ENCODE results near the gene PACRGL. TPM values are rescaled to one million over a fixed set of nuclear protein-coding genes. Genes with fewer than 3 reads are reported as not detected.
"Not testable (repeated sequence)": the region's sequence is repeated elsewhere in the genome, so short reads cannot be mapped to it uniquely, and the experiment has no call there.

Gene PACRGL
- polyA plus RNA-seq, 6 donors from 2014 or later = 3.9 to 14.6 (median 4.6) TPM

DNA sequence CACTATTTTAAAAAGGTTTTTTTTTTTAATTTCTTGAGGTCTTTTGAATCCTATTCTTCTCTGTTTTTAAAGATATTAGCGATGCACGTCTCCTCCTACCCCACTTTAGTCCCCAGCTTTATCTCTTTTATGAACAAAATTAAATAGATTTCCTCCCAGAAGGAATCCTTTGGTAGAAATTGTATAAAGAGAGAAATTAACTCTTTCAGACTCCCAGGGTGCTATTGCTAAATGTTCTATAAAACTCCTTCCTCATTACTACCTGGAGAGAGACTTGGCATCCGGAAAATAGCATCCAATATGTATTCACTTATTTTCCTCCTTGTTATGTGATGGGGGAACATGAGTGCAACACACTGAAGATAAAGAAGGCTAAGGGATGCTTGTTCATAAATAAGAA, 16.5 kb upstream of the PACRGL start:
- DNase-seq (no peak), ATAC-seq (ENCODE audit: low read depth in 2 of 2) (no peak)
- Mint-ChIP-seq H3K36me3 (no peaks in the 10 kb centered on the region), H3K9me3 (no peaks in the 10 kb centered on the region), H3K27me3 (peaks cover 14 to 30% (median 25%) of the 10 kb centered on the region in 3 donors), H3K4me1 (no peaks in the 10 kb centered on the region), H3K27ac (peak overlapping the region in 1 of 6 donors; percentile 3), H3K4me3 (no peak overlapping the region)

DNA sequence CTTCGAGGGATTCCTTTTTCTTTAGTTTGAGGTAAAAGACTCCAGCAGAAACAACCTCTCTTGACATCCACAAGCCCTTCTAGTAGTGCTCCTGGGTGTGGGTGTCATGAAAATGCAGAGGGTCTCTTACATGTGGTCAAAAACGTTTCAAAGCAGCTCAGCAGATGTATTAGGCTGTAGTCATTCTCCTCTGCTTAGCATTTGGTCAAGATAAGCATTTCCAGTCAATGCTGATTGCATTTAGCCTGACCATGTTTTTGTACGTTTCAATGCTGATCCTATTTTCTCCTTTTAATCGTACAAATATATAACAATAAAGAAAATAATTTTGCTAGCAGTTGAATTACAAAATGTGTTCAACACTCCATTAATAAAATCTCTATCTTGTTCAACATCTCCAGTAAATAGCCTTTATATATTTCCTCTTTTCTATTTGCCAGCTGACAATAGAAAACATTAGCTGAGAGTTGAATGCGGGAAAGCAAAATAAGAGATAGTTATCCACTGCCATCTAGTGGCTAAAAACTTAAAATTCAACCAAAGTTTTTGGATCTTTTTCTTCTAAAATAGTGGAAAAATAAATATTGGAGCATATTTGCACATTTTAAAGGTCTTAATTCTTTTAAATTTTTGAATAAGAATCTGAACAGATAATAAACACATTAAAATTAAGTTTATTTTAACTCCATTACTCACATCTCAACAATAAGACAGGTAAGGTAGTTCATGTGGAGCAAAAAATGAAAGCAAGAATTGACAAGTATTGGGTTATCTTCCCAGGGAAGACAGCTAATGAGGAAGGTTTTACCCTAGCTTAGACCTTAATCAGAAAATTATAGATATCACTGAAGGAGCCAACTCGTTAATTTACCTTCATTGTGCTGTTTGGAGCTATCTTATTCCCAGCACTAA, 15.2 kb upstream of the PACRGL start:
- DNase-seq (no peak), ATAC-seq (ENCODE audit: low read depth in 2 of 2) (no peak)
- Mint-ChIP-seq H3K4me3 (no peak overlapping the region), H3K36me3 (no peaks in the 10 kb centered on the region), H3K4me1 (no peaks in the 10 kb centered on the region), H3K27me3 (peaks cover 20 to 31% (median 30%) of the 10 kb centered on the region in 3 donors), H3K27ac (no peak overlapping the region), H3K9me3 (no peaks in the 10 kb centered on the region)

DNA sequence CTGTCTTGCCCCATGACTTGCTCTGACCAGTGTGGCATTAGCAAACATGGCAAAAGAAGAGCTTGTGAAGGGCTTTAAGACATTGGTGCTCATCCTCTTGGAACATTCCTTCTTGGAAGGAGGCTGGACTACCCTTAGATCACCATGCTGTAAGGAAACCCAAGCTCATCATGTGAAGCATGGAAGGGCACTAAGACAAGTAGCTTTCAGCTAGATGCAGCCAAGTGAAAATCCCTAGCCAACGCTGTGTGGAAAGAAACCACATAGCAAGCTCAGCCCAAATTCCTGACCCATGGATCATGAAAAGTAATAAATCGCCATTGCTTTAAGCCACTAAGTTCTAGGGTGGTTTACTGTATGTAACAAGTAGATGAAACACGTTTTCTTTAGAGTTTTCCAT, 12.4 kb upstream of the PACRGL start:
- Mint-ChIP-seq H3K4me1 (no peaks in the 10 kb centered on the region), H3K4me3 (no peak overlapping the region), H3K27ac (peak overlapping the region in 1 of 6 donors; percentile 59), H3K36me3 (no peaks in the 10 kb centered on the region), H3K9me3 (no peaks in the 10 kb centered on the region), H3K27me3 (peaks cover 22 to 29% (median 23%) of the 10 kb centered on the region in 3 donors)
- ATAC-seq (ENCODE audit: low read depth in 2 of 2) = no peak
- DNase-seq = no peak

DNA sequence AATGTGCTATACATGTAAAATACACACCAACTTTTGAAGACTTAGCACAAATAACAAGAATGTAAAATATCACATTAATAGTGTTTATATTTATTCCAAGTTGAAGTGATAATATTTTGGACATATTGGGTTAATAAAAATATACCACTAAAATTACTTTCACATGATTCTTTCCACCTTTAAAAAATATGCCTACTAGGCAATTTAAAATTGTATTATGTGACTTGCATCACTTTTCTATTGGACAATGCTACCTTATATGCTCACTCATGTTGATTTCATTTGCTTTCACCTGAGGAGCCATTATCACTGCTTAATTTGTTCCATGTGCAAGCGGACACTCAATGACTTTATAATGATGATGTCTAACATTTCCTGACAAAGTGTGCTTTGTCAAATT, 3.4 kb upstream of the PACRGL start:
- Mint-ChIP-seq H3K4me3 (no peak overlapping the region), H3K27ac (no peak overlapping the region), H3K27me3 (peaks cover 12 to 21% (median 17%) of the 10 kb centered on the region in 3 donors), H3K36me3 (no peaks in the 10 kb centered on the region), H3K4me1 (peaks cover 18 to 26% (median 23%) of the 10 kb centered on the region in 3 donors), H3K9me3 (no peaks in the 10 kb centered on the region)
- ATAC-seq (ENCODE audit: low read depth in 2 of 2) (no peak), DNase-seq (no peak)

DNA sequence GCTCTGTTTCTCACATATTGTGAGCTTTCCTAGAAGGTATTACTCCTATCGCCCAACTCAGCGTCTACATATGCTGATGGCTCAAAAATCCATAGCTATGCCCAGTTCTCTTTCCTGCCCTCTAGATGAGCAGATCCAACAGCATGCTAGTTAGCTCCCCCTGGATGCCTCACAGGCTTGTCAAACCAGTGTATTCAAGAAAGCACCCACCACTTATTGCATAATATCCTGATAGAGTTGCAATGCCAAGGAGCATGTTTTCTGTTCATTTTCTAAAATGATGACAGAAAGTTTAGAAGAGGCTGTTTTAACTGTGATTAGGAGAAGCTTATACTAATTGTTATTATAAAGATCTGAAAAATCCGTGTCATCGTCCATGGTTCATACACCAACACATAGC, 1.9 kb upstream of the PACRGL start:
- no peak for DNase-seq

DNA sequence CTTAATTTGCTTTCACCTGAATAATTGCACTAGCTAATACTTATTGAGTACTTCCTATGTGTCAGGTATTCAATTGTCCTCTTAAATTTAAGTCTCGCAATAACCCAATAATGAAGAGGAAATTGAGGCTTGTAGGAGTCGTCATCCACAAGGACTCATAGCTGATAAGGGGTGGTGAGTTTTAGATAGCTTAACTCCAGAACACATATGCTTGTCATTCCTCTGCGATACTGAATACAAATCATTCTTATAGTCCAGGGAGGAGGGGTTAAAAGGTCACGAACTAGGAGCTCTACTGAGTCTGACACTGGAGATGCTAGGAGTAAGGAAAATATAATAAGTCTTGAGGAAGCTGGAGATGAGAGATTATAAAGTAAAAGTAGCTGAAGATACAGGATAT, 1.4 kb upstream of the PACRGL start:
- Mint-ChIP-seq H3K4me1 (peaks cover 29 to 39% (median 36%) of the 10 kb centered on the region in 3 donors), H3K4me3 (peak overlapping the region in 5 of 8 donors; percentile 19 to 98 (median 68)), H3K27me3 (peaks cover 3 to 12% (median 10%) of the 10 kb centered on the region in 3 donors), H3K36me3 (no peaks in the 10 kb centered on the region), H3K9me3 (no peaks in the 10 kb centered on the region), H3K27ac (peak overlapping the region in 5 of 6 donors; percentile 19 to 94 (median 61))
- ATAC-seq (ENCODE audit: low read depth in 2 of 2) = no peak
- DNase-seq = no peak

More for the DNA sequence above, 1.9 kb upstream of the PACRGL start:
- peak overlapping the region in 1 of 8 donors; percentile 98 for H3K4me3 Mint-ChIP-seq
- no peaks in the 10 kb centered on the region for H3K36me3 Mint-ChIP-seq
- H3K4me1 Mint-ChIP-seq = peaks cover 29 to 37% (median 32%) of the 10 kb centered on the region in 3 donors
- peaks cover 6 to 15% (median 13%) of the 10 kb centered on the region in 3 donors for H3K27me3 Mint-ChIP-seq
- H3K27ac Mint-ChIP-seq = peak overlapping the region in 1 of 6 donors; percentile 94
- no peaks in the 10 kb centered on the region for H3K9me3 Mint-ChIP-seq
- no peak for ATAC-seq (ENCODE audit: low read depth in 2 of 2)

DNA sequence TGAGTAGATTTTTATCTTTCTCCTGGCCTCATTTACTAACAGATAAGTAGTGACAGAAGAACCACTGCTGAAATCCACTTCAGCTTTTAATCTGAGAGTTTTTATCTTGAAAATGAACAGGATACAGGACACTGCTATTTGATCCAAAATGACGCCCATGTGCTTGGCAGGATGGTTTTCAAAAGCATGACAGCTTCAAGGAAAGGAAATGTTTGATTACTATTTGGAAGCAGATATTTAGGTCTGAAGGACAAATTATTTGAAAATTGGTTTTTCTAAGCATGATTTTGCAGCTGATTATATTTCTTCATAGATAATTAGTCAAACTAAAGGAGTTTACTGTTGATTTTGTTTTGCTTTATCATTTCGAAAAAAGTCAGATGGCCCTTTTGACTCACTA, 11.1 kb downstream of the PACRGL start:
- H3K27ac Mint-ChIP-seq = no peak overlapping the region
- DNase-seq (no peak), ATAC-seq (ENCODE audit: low read depth in 2 of 2) (no peak)
- no peaks in the 10 kb centered on the region for H3K4me1 Mint-ChIP-seq
- H3K36me3 Mint-ChIP-seq = peaks cover 24 to 28% of the 10 kb centered on the region in 2 donors
- H3K9me3 Mint-ChIP-seq = peaks cover 0 to 8% (median 1%) of the 10 kb centered on the region in 7 donors
- no peak overlapping the region for H3K4me3 Mint-ChIP-seq
- H3K27me3 Mint-ChIP-seq = no peaks in the 10 kb centered on the region

DNA sequence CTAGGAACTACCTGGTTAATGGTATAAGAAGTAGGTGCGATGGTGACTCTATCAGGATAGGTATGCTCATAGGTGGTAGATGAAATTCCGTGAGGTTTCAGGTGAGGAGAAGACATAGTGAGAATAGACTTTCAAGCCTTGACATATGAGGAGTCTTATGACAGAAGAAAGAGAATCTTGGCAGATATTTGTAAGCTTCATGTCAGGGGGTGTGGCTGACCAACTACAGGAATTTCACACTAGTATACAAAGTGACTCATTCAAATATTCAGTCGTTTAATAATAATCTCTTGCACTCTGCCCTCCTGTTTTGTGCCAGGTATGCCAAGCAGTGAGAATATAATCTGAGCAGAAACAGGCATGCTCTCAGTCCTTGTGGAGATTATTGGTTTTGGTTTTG, 22.8 kb downstream of the PACRGL start:
- Mint-ChIP-seq H3K4me1 (no peaks in the 10 kb centered on the region), H3K36me3 (peaks cover 44 to 55% of the 10 kb centered on the region in 2 donors), H3K27ac (peak overlapping the region in 1 of 6 donors; percentile 39), H3K27me3 (no peaks in the 10 kb centered on the region), H3K4me3 (no peak overlapping the region), H3K9me3 (peaks cover 8 to 25% (median 16%) of the 10 kb centered on the region in 7 donors)
- DNase-seq (no peak), ATAC-seq (ENCODE audit: low read depth in 2 of 2) (no peak)

DNA sequence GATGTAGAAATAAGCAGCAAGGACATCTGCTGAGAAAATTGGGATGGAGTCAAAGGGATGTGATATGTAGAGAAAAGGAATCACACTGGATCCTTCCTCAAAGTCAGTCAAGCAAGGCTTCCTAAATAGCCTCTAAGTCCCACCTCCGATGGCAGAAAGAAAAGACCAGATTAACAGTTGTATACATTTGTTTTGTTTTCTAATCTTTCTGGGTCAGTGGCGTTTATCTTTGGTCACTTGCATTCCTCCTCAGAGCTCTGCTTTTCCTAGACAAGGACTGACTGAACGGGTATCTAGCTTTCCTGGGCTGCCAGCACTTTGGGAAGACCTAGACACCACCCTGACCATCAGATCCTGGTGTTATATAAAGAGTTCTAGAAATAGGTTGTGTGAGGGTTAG, 23.2 kb downstream of the PACRGL start:
- DNase-seq = no peak
- Mint-ChIP-seq H3K27me3 (no peaks in the 10 kb centered on the region), H3K4me1 (no peaks in the 10 kb centered on the region), H3K36me3 (peaks cover 43 to 51% of the 10 kb centered on the region in 2 donors), H3K4me3 (no peak overlapping the region), H3K9me3 (peaks cover 8 to 24% (median 15%) of the 10 kb centered on the region in 7 donors), H3K27ac (peak overlapping the region in 1 of 6 donors; percentile 39)
- no peak for ATAC-seq (ENCODE audit: low read depth in 2 of 2)

DNA sequence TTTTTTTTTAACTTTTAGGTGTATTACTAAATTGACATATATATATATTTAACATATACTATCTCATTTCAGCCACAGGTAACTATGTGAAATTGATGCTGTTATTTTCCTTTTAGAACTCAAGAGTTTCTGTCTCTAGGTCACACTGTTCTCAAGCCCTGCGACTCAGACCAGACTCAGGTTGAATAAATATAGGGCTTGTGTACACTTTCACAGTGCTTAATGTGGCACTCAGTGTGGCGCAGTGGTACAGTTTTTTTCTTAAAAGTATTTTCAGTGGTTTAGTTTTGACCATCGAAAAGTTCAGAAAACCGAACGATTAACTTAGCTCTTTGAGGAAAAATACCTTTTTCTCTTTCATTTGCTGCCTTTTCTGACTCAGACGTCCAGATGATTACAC, 24.7 kb downstream of the PACRGL start:
- Mint-ChIP-seq H3K27ac (no peak overlapping the region), H3K9me3 (peaks cover 5 to 24% (median 10%) of the 10 kb centered on the region in 7 donors), H3K36me3 (peaks cover 29 to 47% of the 10 kb centered on the region in 2 donors), H3K4me3 (no peak overlapping the region), H3K27me3 (no peaks in the 10 kb centered on the region), H3K4me1 (no peaks in the 10 kb centered on the region)
- ATAC-seq (ENCODE audit: low read depth in 2 of 2) (no peak), DNase-seq (no peak)

DNA sequence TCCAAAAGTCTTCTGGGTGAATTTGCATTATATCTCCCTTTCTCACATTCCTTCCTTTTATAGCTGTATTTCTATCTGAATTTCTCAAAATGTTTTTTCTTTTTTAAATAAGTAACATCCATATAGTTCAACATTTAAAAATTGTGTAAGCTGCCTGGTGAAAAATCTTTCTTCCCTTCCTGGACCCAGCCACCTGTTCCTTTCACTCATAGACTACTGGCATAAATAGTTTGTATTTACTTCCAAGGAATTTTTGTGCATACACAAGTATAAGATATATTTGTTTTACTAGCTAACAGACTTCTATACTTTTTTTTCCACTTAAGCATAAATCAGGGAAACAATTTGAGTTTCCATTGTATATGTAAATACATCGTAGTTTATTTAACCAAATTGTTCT, 35.7 kb downstream of the PACRGL start:
- peaks cover 40 to 50% of the 10 kb centered on the region in 2 donors for H3K36me3 Mint-ChIP-seq
- peaks cover 13 to 52% (median 38%) of the 10 kb centered on the region in 7 donors for H3K9me3 Mint-ChIP-seq
- no peak overlapping the region for H3K4me3 Mint-ChIP-seq
- DNase-seq (no peak), ATAC-seq (ENCODE audit: low read depth in 2 of 2) (no peak)
- no peaks in the 10 kb centered on the region for H3K4me1 Mint-ChIP-seq
- peak overlapping the region in 1 of 6 donors; percentile 15 for H3K27ac Mint-ChIP-seq
- H3K27me3 Mint-ChIP-seq = no peaks in the 10 kb centered on the region

DNA sequence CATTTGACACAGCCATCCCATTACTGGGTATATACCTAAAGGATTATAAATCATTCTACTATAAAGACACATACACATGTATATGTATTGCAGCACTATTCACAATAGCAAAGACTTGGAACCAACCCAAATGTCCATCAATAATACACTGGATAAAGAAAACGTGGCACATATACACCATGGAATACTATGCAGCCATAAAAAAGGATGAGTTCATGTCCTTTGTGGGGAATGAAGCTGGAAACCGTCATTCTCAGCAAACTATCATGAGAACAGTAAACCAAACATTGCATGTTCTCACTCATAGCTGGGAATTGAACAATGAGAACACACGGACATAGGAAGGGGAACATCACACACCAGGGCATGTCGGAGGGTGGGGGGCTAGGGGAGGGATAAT, 45.7 kb downstream of the PACRGL start:
- H3K4me3 Mint-ChIP-seq; DNase-seq; H3K4me1 Mint-ChIP-seq; ATAC-seq (ENCODE audit: low read depth in 2 of 2); H3K27me3 Mint-ChIP-seq; H3K27ac Mint-ChIP-seq: not testable (repeated sequence)
- peaks cover 7 to 11% of the 10 kb centered on the region in 2 donors for H3K36me3 Mint-ChIP-seq
- peaks cover 6 to 40% (median 29%) of the 10 kb centered on the region in 7 donors for H3K9me3 Mint-ChIP-seq

DNA sequence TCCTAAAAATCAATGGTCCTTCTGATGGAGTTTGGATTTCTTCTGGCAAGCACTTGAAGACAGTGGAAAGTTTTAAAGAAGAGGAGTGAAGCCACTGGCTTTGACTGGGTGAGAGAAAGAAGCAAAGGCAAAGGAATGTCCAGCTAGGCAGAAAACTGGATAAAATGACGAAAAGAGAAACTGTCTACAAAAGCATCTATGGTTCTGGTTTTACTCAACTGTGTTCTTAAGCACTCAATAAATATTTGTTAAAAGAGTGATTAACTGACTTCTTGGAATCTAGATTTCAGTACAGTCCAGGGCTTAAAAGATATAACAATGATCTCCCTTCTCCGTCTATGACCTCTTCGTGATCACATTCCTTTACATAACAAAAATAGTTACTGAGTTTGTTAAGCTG, 52.4 kb downstream of the PACRGL start:
- Mint-ChIP-seq H3K4me1 (no peaks in the 10 kb centered on the region), H3K36me3 (peaks cover 0 to 15% of the 10 kb centered on the region in 2 donors), H3K4me3 (no peak overlapping the region), H3K27me3 (no peaks in the 10 kb centered on the region), H3K27ac (no peak overlapping the region), H3K9me3 (no peaks in the 10 kb centered on the region)
- ATAC-seq (ENCODE audit: low read depth in 2 of 2) (no peak), DNase-seq (no peak)

DNA sequence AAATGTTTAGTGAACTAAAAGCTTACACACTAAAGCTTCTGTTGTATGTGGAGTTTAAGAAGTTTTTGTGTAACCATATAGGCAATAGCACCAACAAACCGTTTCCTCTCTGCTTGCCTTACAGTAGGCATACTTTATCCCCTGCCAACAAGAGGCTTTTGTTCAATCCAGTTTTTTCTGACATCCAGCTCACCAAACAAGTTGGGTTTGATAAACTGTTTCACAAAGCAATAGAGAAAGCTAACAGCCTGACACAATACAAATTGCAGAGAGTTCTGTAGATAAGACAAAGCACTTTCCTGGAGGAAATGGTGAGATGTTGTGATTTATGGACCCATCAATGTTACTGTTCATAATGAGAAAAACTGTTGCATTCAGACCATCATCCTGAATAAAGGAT, 53.8 kb downstream of the PACRGL start:
- no peaks in the 10 kb centered on the region for H3K4me1 Mint-ChIP-seq
- no peak overlapping the region for H3K27ac Mint-ChIP-seq
- ATAC-seq (ENCODE audit: low read depth in 2 of 2) (no peak), DNase-seq (no peak)
- peaks cover 0 to 15% of the 10 kb centered on the region in 2 donors for H3K36me3 Mint-ChIP-seq
- no peaks in the 10 kb centered on the region for H3K9me3 Mint-ChIP-seq
- H3K27me3 Mint-ChIP-seq = no peaks in the 10 kb centered on the region
- H3K4me3 Mint-ChIP-seq = no peak overlapping the region

All from naive B cell (primary cell).